ENCODE results near the gene TRPM1.

DNA sequence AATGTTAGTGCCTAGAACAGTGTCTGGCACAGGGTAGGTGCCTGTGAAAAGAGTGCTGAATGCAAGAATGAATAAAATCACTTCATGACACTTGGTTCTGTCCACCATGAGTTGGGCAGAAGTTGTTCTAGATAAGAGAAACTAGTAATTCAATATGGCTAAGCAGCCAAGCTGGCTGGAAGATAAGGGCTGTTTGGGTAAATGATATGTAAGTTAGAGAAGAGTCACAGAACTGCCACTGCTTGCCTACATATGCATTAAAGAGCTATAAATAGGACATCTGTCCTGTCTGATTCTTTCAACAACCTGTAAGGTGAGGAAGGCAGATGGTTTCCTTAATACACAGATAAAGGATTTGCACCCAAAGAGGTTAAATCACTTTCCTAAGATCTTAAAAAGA is 123.2 kb downstream of the TRPM1 start:
- TF ChIP-seq, protein P1, sequence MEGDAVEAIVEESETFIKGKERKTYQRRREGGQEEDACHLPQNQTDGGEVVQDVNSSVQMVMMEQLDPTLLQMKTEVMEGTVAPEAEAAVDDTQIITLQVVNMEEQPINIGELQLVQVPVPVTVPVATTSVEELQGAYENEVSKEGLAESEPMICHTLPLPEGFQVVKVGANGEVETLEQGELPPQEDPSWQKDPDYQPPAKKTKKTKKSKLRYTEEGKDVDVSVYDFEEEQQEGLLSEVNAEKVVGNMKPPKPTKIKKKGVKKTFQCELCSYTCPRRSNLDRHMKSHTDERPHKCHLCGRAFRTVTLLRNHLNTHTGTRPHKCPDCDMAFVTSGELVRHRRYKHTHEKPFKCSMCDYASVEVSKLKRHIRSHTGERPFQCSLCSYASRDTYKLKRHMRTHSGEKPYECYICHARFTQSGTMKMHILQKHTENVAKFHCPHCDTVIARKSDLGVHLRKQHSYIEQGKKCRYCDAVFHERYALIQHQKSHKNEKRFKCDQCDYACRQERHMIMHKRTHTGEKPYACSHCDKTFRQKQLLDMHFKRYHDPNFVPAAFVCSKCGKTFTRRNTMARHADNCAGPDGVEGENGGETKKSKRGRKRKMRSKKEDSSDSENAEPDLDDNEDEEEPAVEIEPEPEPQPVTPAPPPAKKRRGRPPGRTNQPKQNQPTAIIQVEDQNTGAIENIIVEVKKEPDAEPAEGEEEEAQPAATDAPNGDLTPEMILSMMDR (IDR thresholded peaks at IDR 0.05) = no peak
- no peak for TF ChIP-seq POLR2AphosphoS5 (IDR thresholded peaks at IDR 0.05)
